Fibroblast of lung (primary cell): ENCODE data around the gene SSBP3. TPM values are rescaled to one million over a fixed set of nuclear protein-coding genes. Genes with fewer than 3 reads are reported as not detected.
A peak's percentile ranks its signal among the peaks of the same experiment; 100 is the strongest.

Experiments
- DNase-seq, 2 donors: peaks; one replicate each; pipeline versions ENCODE4 v3.0.0 to v3.0.0-alpha.2; 2010; ENCODE audit warnings: low read depth in 2 of 2
- H2AFZ ChIP-seq: 2 replicates; pipeline ENCODE4 v1.5.1; 2012; ENCODE audit warnings: low read length, control low read depth, inconsistent platforms
- H3K27ac ChIP-seq: 2 replicates; pipeline ENCODE4 v1.5.1; 2011; ENCODE audit warnings: low read length, control low read depth; ENCODE audit not compliant: insufficient read depth
- H3K27me3 ChIP-seq: 2 replicates; pipeline ENCODE4 v1.5.1; 2011; ENCODE audit warnings: mild to moderate bottlenecking, low read length; ENCODE audit not compliant: control insufficient read depth, insufficient read depth
- H3K36me3 ChIP-seq: 2 replicates; pipeline ENCODE4 v1.5.1; 2011; ENCODE audit warnings: low read length; ENCODE audit not compliant: control insufficient read depth, insufficient read depth
- H3K4me1 ChIP-seq: 2 replicates; pipeline ENCODE4 v1.5.1; 2011; ENCODE audit warnings: low read length; ENCODE audit not compliant: control insufficient read depth, insufficient read depth; ENCODE audit errors: extremely low read depth
- H3K4me2 ChIP-seq: 2 replicates; pipeline ENCODE4 v1.5.1; 2011; ENCODE audit warnings: low read length, control low read depth; ENCODE audit not compliant: insufficient read depth; ENCODE audit errors: extremely low read depth
- H3K4me3 ChIP-seq, 4 experiments: fragments of 200-600 bp in 1 of 4; sonication (generic) in 1 of 4; replicated peaks in 1 of 4; 2 replicates each; pipeline ENCODE4 v1.5.1; 2011 to 2016; ENCODE audit warnings: low read length in 4 of 4, low read depth in 3 of 4, mild to moderate bottlenecking in 3 of 4, control low read depth in 2 of 4, inconsistent platforms in 1 of 4, mixed read lengths in 1 of 4; ENCODE audit not compliant: insufficient read depth in 1 of 4; ENCODE audit errors: control extremely low read depth in 1 of 4
- H3K79me2 ChIP-seq: 2 replicates; pipeline ENCODE4 v1.5.1; 2012; ENCODE audit warnings: mild to moderate bottlenecking, low read length, inconsistent platforms; ENCODE audit not compliant: control insufficient read depth, insufficient read depth
- H3K9ac ChIP-seq: 2 replicates; pipeline ENCODE4 v1.5.1; 2011; ENCODE audit warnings: mild to moderate bottlenecking, low read length, control low read depth; ENCODE audit not compliant: insufficient read depth
- H3K9me3 ChIP-seq: 2 replicates; pipeline ENCODE4 v1.5.1; 2012; ENCODE audit warnings: low read depth, low read length; ENCODE audit not compliant: control insufficient read depth, insufficient read depth
- H4K20me1 ChIP-seq: 2 replicates; pipeline ENCODE4 v1.5.1; 2011; ENCODE audit warnings: low read length; ENCODE audit not compliant: control insufficient read depth, insufficient read depth; ENCODE audit errors: extremely low read depth
- EZH2 ChIP-seq: IDR thresholded peaks from 2 replicates; pipeline ENCODE4 v1.5.1; 2012; ENCODE audit warnings: low read length, control low read depth, mild to moderate bottlenecking; ENCODE audit errors: missing control alignments
- polyA plus RNA-seq, 2 donors: library from polyadenylated mRNA; depleted of rRNA in 1 of 2; stranded (reverse) in 1 of 2; unstranded in 1 of 2; fragments of >200 nt; gene quantifications; 2 replicates each; pipeline ENCODE4 v1.2.1, GENCODE V29; 2011 to 2012; ENCODE audit warnings: missing spikeins in 1 of 2
- total RNA-seq: library from RNA; depleted of rRNA; stranded (reverse); fragments of >200 nt; gene quantifications from 2 replicates; pipeline ENCODE4 v1.2.1, GENCODE V29; 2014
- TF ChIP-seq, protein P1 (sequence below), 2 donors: IDR thresholded peaks in 1 of 2; conservative IDR thresholded peaks in 1 of 2; 1 replicate in 1 of 2; 2 replicates in 1 of 2; pipeline ENCODE4 v1.5.1; 2011 to 2012; ENCODE audit warnings: low read length in 2 of 2, control low read depth in 1 of 2, inconsistent platforms in 1 of 2, low read depth in 1 of 2, mild to moderate bottlenecking in 1 of 2

Gene SSBP3
- total and polyA plus RNA-seq, 2 donors (not counting 1 experiment from before 2014, with no cell fraction given) = 9.4 to 26.4 TPM

DNA sequence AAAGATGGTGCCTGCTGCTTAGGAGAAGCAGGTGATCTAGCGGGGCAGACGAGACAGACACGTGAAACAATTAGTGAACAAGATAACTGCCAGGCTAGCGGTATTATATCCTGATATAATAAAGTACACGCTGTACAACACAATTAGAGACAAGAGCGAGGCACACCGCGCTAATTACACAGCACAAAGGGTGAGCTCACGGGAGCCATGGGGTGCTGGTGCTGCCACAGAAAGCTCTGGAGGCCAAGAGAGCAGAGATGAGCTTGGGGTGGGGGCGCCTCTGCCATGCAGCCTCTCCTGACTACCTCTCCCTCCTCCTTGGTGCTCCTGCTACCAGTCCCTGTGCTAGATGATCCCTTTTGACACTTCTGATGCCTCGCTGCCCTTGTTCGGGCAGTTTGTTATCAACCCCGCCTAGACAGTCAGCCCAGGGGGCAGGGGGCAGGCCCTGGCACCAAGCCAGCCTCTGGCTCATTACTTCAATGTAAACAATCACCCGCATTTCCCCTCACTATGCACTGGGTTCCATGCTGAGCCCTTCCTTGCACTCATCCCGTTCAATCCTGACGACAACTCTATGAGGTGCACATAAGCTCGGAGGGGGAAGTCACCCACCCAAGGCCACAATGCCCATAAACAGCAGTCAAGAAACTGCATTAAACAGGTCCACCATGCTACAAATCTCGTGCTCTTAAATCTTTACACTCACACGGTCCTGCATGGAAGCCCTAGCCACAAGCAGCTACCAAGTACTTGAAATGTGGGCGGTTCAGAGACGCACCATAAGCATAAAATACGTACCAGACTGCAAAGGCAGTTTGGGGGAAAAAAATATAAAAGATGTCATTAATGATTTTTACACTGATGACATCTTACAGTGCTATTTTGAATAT lies 103.0 kb downstream of the SSBP3 start:
- Histone ChIP-seq H3K4me2 (no peak overlapping the region), H3K36me3 (no peaks in the 10 kb centered on the region), H3K4me1 (peaks cover 5% of the 10 kb centered on the region), H3K27me3 (no peaks in the 10 kb centered on the region), H3K4me3 (no peak overlapping the region), H2AFZ (no peak overlapping the region), H4K20me1 (no peaks in the 10 kb centered on the region), H3K9me3 (no peaks in the 10 kb centered on the region), H3K9ac (no peak overlapping the region), H3K79me2 (peaks cover 2% of the 10 kb centered on the region), H3K27ac (no peak overlapping the region)
- TF ChIP-seq, protein P1, sequence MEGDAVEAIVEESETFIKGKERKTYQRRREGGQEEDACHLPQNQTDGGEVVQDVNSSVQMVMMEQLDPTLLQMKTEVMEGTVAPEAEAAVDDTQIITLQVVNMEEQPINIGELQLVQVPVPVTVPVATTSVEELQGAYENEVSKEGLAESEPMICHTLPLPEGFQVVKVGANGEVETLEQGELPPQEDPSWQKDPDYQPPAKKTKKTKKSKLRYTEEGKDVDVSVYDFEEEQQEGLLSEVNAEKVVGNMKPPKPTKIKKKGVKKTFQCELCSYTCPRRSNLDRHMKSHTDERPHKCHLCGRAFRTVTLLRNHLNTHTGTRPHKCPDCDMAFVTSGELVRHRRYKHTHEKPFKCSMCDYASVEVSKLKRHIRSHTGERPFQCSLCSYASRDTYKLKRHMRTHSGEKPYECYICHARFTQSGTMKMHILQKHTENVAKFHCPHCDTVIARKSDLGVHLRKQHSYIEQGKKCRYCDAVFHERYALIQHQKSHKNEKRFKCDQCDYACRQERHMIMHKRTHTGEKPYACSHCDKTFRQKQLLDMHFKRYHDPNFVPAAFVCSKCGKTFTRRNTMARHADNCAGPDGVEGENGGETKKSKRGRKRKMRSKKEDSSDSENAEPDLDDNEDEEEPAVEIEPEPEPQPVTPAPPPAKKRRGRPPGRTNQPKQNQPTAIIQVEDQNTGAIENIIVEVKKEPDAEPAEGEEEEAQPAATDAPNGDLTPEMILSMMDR (conservative IDR thresholded peaks at IDR 0.05 in 1 of 2, IDR thresholded peaks at IDR 0.05 in 1 of 2; ENCODE audit: low read depth in 1 of 2, low read length in 2 of 2) = no peak
- TF ChIP-seq EZH2 = no peak
- DNase-seq = peak; percentile 16 to 41

DNA sequence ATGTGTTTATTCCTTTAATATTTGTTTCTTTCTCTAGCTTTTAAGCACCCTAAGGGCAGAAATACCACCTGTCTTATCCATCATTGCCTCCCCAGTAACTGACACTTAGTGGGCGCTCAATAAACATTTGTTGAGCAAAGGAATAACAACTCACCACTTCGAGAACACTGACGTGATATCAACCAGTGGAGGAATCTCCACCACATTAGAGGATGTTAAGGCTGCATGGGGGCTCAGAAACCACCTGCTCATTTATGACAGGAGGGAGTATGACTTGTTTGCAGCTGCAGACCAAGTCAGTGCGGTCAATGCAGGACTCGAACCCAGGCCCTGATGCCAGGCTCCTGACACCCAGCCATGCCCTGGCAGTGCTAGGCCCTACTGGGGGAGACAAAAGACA lies 103.6 kb downstream of the SSBP3 start:
- no peaks in the 10 kb centered on the region for H4K20me1 ChIP-seq
- peaks cover 2% of the 10 kb centered on the region for H3K79me2 ChIP-seq

GRCh38 chr1:54301497-54301896 lies 104.7 kb downstream of the SSBP3 start:
- Histone ChIP-seq H3K4me3 (no peak overlapping the region), H2AFZ (no peak overlapping the region), H3K9me3 (no peaks in the 10 kb centered on the region), H4K20me1 (no peaks in the 10 kb centered on the region), H3K9ac (no peak overlapping the region), H3K27ac (no peak overlapping the region), H3K79me2 (peaks cover 2% of the 10 kb centered on the region), H3K36me3 (no peaks in the 10 kb centered on the region), H3K4me2 (no peak overlapping the region), H3K27me3 (no peaks in the 10 kb centered on the region), H3K4me1 (peaks cover 8% of the 10 kb centered on the region)
- DNase-seq = no peak
- no peak for TF ChIP-seq EZH2
- TF ChIP-seq, protein P1 (conservative IDR thresholded peaks at IDR 0.05 in 1 of 2, IDR thresholded peaks at IDR 0.05 in 1 of 2; ENCODE audit: low read depth in 1 of 2, low read length in 2 of 2) = no peak

More for the DNA sequence above, 103.6 kb downstream of the SSBP3 start:
- Histone ChIP-seq H3K36me3 (no peaks in the 10 kb centered on the region), H3K27me3 (no peaks in the 10 kb centered on the region), H3K4me3 (no peak overlapping the region), H3K4me1 (peaks cover 8% of the 10 kb centered on the region), H3K27ac (no peak overlapping the region), H3K9ac (no peak overlapping the region), H2AFZ (no peak overlapping the region), H3K9me3 (no peaks in the 10 kb centered on the region), H3K4me2 (no peak overlapping the region)
- no peak for DNase-seq
- TF ChIP-seq, protein P1 (conservative IDR thresholded peaks at IDR 0.05 in 1 of 2, IDR thresholded peaks at IDR 0.05 in 1 of 2; ENCODE audit: low read depth in 1 of 2, low read length in 2 of 2) = no peak
- no peak for TF ChIP-seq EZH2
